Skeletal muscle cell (primary cell): ENCODE data around the gene SCFD1.

Source experiments
- DNase-seq: peaks from one replicate; pipeline ENCODE4 v3.0.0-alpha.2; 2010; ENCODE audit warnings: low read depth
- H3K4me3 ChIP-seq: 2 replicates; pipeline ENCODE4 v1.5.1; 2011; ENCODE audit warnings: low read depth, mild to moderate bottlenecking, control low read depth, low read length, moderate library complexity

SCFD1 gene

GRCh38 chr14:30728471-30728870, 106.4 kb downstream of the SCFD1 start:
- H3K4me3 ChIP-seq: no peak overlapping the region
- DNase-seq: no peak

- H3K4me3 ChIP-seq: no peak overlapping the region
- no peak for DNase-seq
Measured at GRCh38 chr14:30737916-30738315, 115.8 kb downstream of the SCFD1 start.

- H3K4me3 ChIP-seq: no peak overlapping the region
- no peak for DNase-seq
Measured at GRCh38 chr14:30738978-30739377, 116.9 kb downstream of the SCFD1 start.

- H3K4me3 ChIP-seq: no peak overlapping the region
- no peak for DNase-seq
Measured at GRCh38 chr14:30748343-30748742, 126.2 kb downstream of the SCFD1 start.

- H3K4me3 ChIP-seq: no peak overlapping the region
- no peak for DNase-seq
Measured at GRCh38 chr14:30751646-30752416, 129.7 kb downstream of the SCFD1 start.

GRCh38 chr14:30753452-30753851, 131.3 kb downstream of the SCFD1 start:
- H3K4me3 ChIP-seq: no peak overlapping the region
- DNase-seq: no peak

GRCh38 chr14:30754778-30755177, 132.7 kb downstream of the SCFD1 start:
- DNase-seq: no peak
- no peak overlapping the region for H3K4me3 ChIP-seq

- no peak overlapping the region for H3K4me3 ChIP-seq
- DNase-seq: no peak
Measured at GRCh38 chr14:30756594-30756993, 134.5 kb downstream of the SCFD1 start.

GRCh38 chr14:30757082-30757481, 135.0 kb downstream of the SCFD1 start:
- H3K4me3 ChIP-seq: no peak overlapping the region
- DNase-seq: no peak

- DNase-seq: no peak
- H3K4me3 ChIP-seq: no peak overlapping the region
Measured at GRCh38 chr14:30759172-30760125, 137.3 kb downstream of the SCFD1 start.

GRCh38 chr14:30763891-30764290, 141.8 kb downstream of the SCFD1 start:
- no peak overlapping the region for H3K4me3 ChIP-seq
- no peak for DNase-seq

GRCh38 chr14:30767624-30768023, 145.5 kb downstream of the SCFD1 start:
- DNase-seq: no peak
- no peak overlapping the region for H3K4me3 ChIP-seq

GRCh38 chr14:30768791-30769190, 146.7 kb downstream of the SCFD1 start:
- H3K4me3 ChIP-seq: no peak overlapping the region
- no peak for DNase-seq

GRCh38 chr14:30770376-30770775, 148.3 kb downstream of the SCFD1 start:
- no peak for DNase-seq
- H3K4me3 ChIP-seq: no peak overlapping the region

GRCh38 chr14:30771595-30771994, 149.5 kb downstream of the SCFD1 start:
- no peak overlapping the region for H3K4me3 ChIP-seq
- DNase-seq: no peak

- no peak overlapping the region for H3K4me3 ChIP-seq
- DNase-seq: no peak
Measured at GRCh38 chr14:30779210-30779609, 157.1 kb downstream of the SCFD1 start.
